GM23248 (cell line): ENCODE measurements around the gene UBE3B. TPM values are rescaled to one million over a fixed set of nuclear protein-coding genes. Genes with fewer than 3 reads are reported as not detected.

ENCODE experiments used
- DNase-seq: peaks from one replicate; pipeline ENCODE4 v3.0.0-alpha.2; 2015
- H2AFZ ChIP-seq: fragments of 200-600 bp; sonication (generic); 2 replicates; pipeline ENCODE4 v1.6.1; 2016; ENCODE audit warnings: antibody characterized with exemption
- H3F3A ChIP-seq: fragments of 200-600 bp; sonication (generic); 2 replicates; pipeline ENCODE4 v1.6.1; 2016; ENCODE audit warnings: mild to moderate bottlenecking, antibody characterized with exemption, mixed run types; ENCODE audit not compliant: insufficient read depth
- H3K27ac ChIP-seq: fragments of 200-600 bp; sonication (generic); 2 replicates; pipeline ENCODE4 v1.5.1; 2016; ENCODE audit warnings: mild to moderate bottlenecking
- H3K27me3 ChIP-seq: fragments of 200-600 bp; sonication (generic); replicated peaks from 2 replicates; pipeline ENCODE4 v1.6.1; 2016; ENCODE audit warnings: mild to moderate bottlenecking; ENCODE audit not compliant: insufficient read depth
- H3K36me3 ChIP-seq: fragments of 200-600 bp; sonication (generic); 2 replicates; pipeline ENCODE4 v1.6.1; 2016; ENCODE audit warnings: low read depth, mild to moderate bottlenecking
- H3K4me1 ChIP-seq: fragments of 200-600 bp; sonication (generic); 2 replicates; pipeline ENCODE4 v1.6.1; 2016; ENCODE audit warnings: mild to moderate bottlenecking; ENCODE audit not compliant: insufficient read depth
- H3K4me2 ChIP-seq: fragments of 200-600 bp; sonication (generic); one replicate; pipeline ENCODE4 v1.6.1; 2016; ENCODE audit warnings: mild to moderate bottlenecking; ENCODE audit not compliant: unreplicated experiment
- H3K4me3 ChIP-seq: fragments of 200-600 bp; sonication (generic); 2 replicates; pipeline ENCODE4 v1.5.1; 2016; ENCODE audit warnings: mild to moderate bottlenecking
- H3K79me2 ChIP-seq: fragments of 200-600 bp; sonication (generic); 2 replicates; pipeline ENCODE4 v1.6.1; 2016; ENCODE audit warnings: mild to moderate bottlenecking; ENCODE audit not compliant: insufficient read depth
- H3K9ac ChIP-seq: fragments of 200-600 bp; sonication (generic); 2 replicates; pipeline ENCODE4 v1.6.1; 2016; ENCODE audit warnings: mild to moderate bottlenecking
- H3K9me2 ChIP-seq: fragments of 200-600 bp; sonication (generic); 2 replicates; pipeline ENCODE4 v1.6.1; 2016; ENCODE audit warnings: mixed run types, mild to moderate bottlenecking, moderate library complexity; ENCODE audit not compliant: insufficient read depth
- H3K9me3 ChIP-seq: fragments of 200-600 bp; sonication (generic); one replicate; pipeline ENCODE4 v1.6.1; 2017; ENCODE audit warnings: low read depth
- H4K20me1 ChIP-seq: fragments of 200-600 bp; sonication (generic); 2 replicates; pipeline ENCODE4 v1.6.0; 2016; ENCODE audit not compliant: insufficient read depth
- EZH2 ChIP-seq: fragments of 200-600 bp; sonication (generic); IDR thresholded peaks from 2 replicates; pipeline ENCODE4 v1.6.1; 2018; ENCODE audit warnings: antibody characterized with exemption, mild to moderate bottlenecking; ENCODE audit not compliant: insufficient read depth, poor library complexity, severe bottlenecking
- EZH2phosphoT487 ChIP-seq: fragments of 200-600 bp; sonication (generic); IDR thresholded peaks from 2 replicates; pipeline ENCODE4 v1.6.1; 2018; ENCODE audit warnings: antibody characterized with exemption, moderate library complexity, mild to moderate bottlenecking, low read depth; ENCODE audit not compliant: insufficient read depth
- WGBS, 2 experiments: methylation state at CpG; one replicate each; pipeline ENCODE4 v1.1.6; 2015 to 2017; ENCODE audit warnings: low lambda C conversion rate in 2 of 2, low coverage in 1 of 2; ENCODE audit errors: missing lambda C conversion rate in 2 of 2; 5-methylcytosine and 5-hydroxymethylcytosine counted together
- in situ Hi-C: fragments of 300-500 bp; cut with MboI; formaldehyde crosslinking; loops from 2 replicates; pipeline ENCODE4 v1.15.0; 2020
- polyA plus RNA-seq: library from polyadenylated mRNA; unstranded; fragments of >200 nt; fragmentation: Nextera tagmentation; extraction: Ambion mirVana; gene quantifications from 2 replicates; pipeline ENCODE4 v1.2.1, GENCODE V29; 2016
- total RNA-seq: library from RNA; depleted of rRNA; stranded (reverse); fragments of >200 nt; shearing (Covaris generic); gene quantifications from 2 replicates; pipeline ENCODE4 v1.2.3, GENCODE V29; 2014

The UBE3B gene
- total and polyA plus RNA-seq, 2 experiments from 2014 or later = 32.0 to 38.3 TPM

GRCh38 chr12:109513977-109514376, 36.5 kb downstream of the UBE3B start:
- Histone ChIP-seq H3K9ac (no peak overlapping the region), H3K4me2 (no peak overlapping the region), H2AFZ (no peak overlapping the region), H3K27ac (no peak overlapping the region), H3K9me3 (no peaks in the 10 kb centered on the region), H3K4me3 (no peak overlapping the region), H3F3A (peaks cover 10% of the 10 kb centered on the region; the same call in 1 of the 2 replicates), H3K4me1 (peaks cover 2% of the 10 kb centered on the region), H3K36me3 (peaks cover 11% of the 10 kb centered on the region), H3K79me2 (no peaks in the 10 kb centered on the region), H3K9me2 (no peaks in the 10 kb centered on the region), H3K27me3 (no peaks in the 10 kb centered on the region), H4K20me1 (no peaks in the 10 kb centered on the region)
- WGBS, 2 experiments = 97 to 99% methylated on average over 4 of the region's 4 CpGs
- DNase-seq = no peak
- in situ Hi-C loops = loop anchor here (10.0 kb wide), 1 partner anchor 261 kb away; no protein-coding TSS in a partner anchor
- no peak for TF ChIP-seq EZH2
- TF ChIP-seq EZH2phosphoT487 = no peak

- H3K4me3 ChIP-seq = no peak overlapping the region
- H3K9ac ChIP-seq = no peak overlapping the region
- H3K4me2 ChIP-seq = no peak overlapping the region
- WGBS, 2 experiments = 79 to 80% methylated on average over 6 of the region's 6 CpGs
- no peak overlapping the region for H3K27ac ChIP-seq
- no peaks in the 10 kb centered on the region for H3K79me2 ChIP-seq
- peaks cover 9% of the 10 kb centered on the region for H3K4me1 ChIP-seq
- peaks cover 22% of the 10 kb centered on the region; the same call in 1 of the 2 replicates for H3K36me3 ChIP-seq
- H3F3A ChIP-seq = peaks cover 19% of the 10 kb centered on the region
- DNase-seq = no peak
- H3K9me3 ChIP-seq = no peaks in the 10 kb centered on the region
- in situ Hi-C loops = loop anchor here (10.0 kb wide), 1 partner anchor 257 kb away; no protein-coding TSS in a partner anchor
- TF ChIP-seq EZH2 = no peak
- TF ChIP-seq EZH2phosphoT487 = no peak
- no peaks in the 10 kb centered on the region for H3K9me2 ChIP-seq
- H2AFZ ChIP-seq = no peak overlapping the region
- H4K20me1 ChIP-seq = no peaks in the 10 kb centered on the region
- no peaks in the 10 kb centered on the region for H3K27me3 ChIP-seq
Measured at GRCh38 chr12:109517619-109518018, 40.2 kb downstream of the UBE3B start.

GRCh38 chr12:109518820-109519665, 41.6 kb downstream of the UBE3B start:
- H3K27ac ChIP-seq = peak overlapping the region; percentile 85
- peaks cover 19% of the 10 kb centered on the region for H3F3A ChIP-seq
- no peak overlapping the region for H2AFZ ChIP-seq
- no peaks in the 10 kb centered on the region for H3K9me3 ChIP-seq
- no peaks in the 10 kb centered on the region for H3K9me2 ChIP-seq
- peak; percentile 81 for DNase-seq
- TF ChIP-seq EZH2phosphoT487 = no peak
- no peak for TF ChIP-seq EZH2
- H3K27me3 ChIP-seq = no peaks in the 10 kb centered on the region
- H3K4me3 ChIP-seq = no peak overlapping the region
- WGBS, 2 experiments = 39 to 43% methylated on average over 11 of the region's 11 CpGs
- in situ Hi-C loops = loop anchor here (10.0 kb wide), 1 partner anchor 256 kb away; no protein-coding TSS in a partner anchor
- H4K20me1 ChIP-seq = no peaks in the 10 kb centered on the region
- peaks cover 9% of the 10 kb centered on the region for H3K4me1 ChIP-seq
- peaks cover 22% of the 10 kb centered on the region; the same call in 1 of the 2 replicates for H3K36me3 ChIP-seq
- peak overlapping the region; percentile 51 for H3K4me2 ChIP-seq
- H3K9ac ChIP-seq = peak overlapping the region; percentile 57
- H3K79me2 ChIP-seq = no peaks in the 10 kb centered on the region

- Histone ChIP-seq H3K9ac (peak overlapping the region; percentile 57), H3F3A (peaks cover 19% of the 10 kb centered on the region), H3K4me1 (peaks cover 9% of the 10 kb centered on the region), H3K9me2 (no peaks in the 10 kb centered on the region), H4K20me1 (no peaks in the 10 kb centered on the region), H3K9me3 (no peaks in the 10 kb centered on the region), H3K4me3 (no peak overlapping the region), H3K79me2 (no peaks in the 10 kb centered on the region), H3K4me2 (no peak overlapping the region), H3K36me3 (peaks cover 22% of the 10 kb centered on the region; the same call in 1 of the 2 replicates), H2AFZ (no peak overlapping the region), H3K27me3 (no peaks in the 10 kb centered on the region), H3K27ac (peak overlapping the region; percentile 85)
- in situ Hi-C loops = loop anchor here (10.0 kb wide), 1 partner anchor 255 kb away; no protein-coding TSS in a partner anchor
- DNase-seq = no peak
- 90 to 97% methylated on average over 6 of the region's 6 CpGs for WGBS, 2 experiments
- no peak for TF ChIP-seq EZH2
- TF ChIP-seq EZH2phosphoT487 = no peak
Measured at GRCh38 chr12:109519787-109520186, 42.4 kb downstream of the UBE3B start.
